ENCODE data around the gene CCL28.

DNA sequence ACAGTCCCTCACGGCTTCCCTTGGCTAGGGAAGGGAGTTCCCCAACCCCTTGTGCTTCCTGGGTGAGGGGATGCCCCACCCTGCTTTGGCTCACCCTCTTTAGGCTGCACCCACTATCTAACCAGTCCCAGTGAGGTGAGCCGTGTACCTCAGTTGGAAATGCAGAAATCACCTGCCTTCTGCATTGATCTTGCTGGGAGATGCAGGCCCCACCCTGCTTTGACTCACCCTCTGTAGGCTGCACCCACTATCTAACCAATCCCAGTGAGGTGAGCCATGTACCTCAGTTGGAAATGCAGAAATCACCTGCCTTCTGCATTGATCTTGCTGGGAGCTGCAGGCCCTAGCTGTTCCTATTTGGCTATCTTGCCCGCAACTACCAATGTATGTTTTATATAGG is 44.7 kb downstream of the CCL28 start:
- TF ChIP-seq, protein P1, sequence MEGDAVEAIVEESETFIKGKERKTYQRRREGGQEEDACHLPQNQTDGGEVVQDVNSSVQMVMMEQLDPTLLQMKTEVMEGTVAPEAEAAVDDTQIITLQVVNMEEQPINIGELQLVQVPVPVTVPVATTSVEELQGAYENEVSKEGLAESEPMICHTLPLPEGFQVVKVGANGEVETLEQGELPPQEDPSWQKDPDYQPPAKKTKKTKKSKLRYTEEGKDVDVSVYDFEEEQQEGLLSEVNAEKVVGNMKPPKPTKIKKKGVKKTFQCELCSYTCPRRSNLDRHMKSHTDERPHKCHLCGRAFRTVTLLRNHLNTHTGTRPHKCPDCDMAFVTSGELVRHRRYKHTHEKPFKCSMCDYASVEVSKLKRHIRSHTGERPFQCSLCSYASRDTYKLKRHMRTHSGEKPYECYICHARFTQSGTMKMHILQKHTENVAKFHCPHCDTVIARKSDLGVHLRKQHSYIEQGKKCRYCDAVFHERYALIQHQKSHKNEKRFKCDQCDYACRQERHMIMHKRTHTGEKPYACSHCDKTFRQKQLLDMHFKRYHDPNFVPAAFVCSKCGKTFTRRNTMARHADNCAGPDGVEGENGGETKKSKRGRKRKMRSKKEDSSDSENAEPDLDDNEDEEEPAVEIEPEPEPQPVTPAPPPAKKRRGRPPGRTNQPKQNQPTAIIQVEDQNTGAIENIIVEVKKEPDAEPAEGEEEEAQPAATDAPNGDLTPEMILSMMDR (IDR thresholded peaks at IDR 0.05) = no peak
- TF ChIP-seq POLR2AphosphoS5 (IDR thresholded peaks at IDR 0.05) = no peak
- no peak for TF ChIP-seq POLR2A (IDR thresholded peaks at IDR 0.05; ENCODE audit: low read depth)

Measured in esophagus muscularis mucosa (tissue), 3 donors.